Uterus (tissue), 4 donors: Measurements from ENCODE around the gene SMIM41. TPM values are rescaled to one million over a fixed set of nuclear protein-coding genes. Genes with fewer than 3 reads are reported as not detected.
A peak's percentile ranks its signal among the peaks of the same experiment; 100 is the strongest.

Experiments used
- DNase-seq, 2 donors: peaks; one replicate each; pipeline ENCODE4 v3.0.0-alpha.2; 2019 to 2020
- H3K27ac ChIP-seq, 2 donors: fragments of 200-600 bp; sonication (generic); 1 replicate in 1 of 2; 2 replicates in 1 of 2; pipeline ENCODE4 v1.5.1; 2016 to 2018
- H3K27me3 ChIP-seq, 2 donors: fragments of 200-600 bp; sonication (generic); one replicate each; pipeline ENCODE4 v1.5.1; 2018 to 2019; ENCODE audit warnings: control low read depth in 1 of 2
- H3K36me3 ChIP-seq, 2 donors: fragments of 200-600 bp; sonication (generic); one replicate each; pipeline ENCODE4 v1.5.1; 2019; ENCODE audit warnings: control low read depth in 1 of 2
- H3K4me1 ChIP-seq, 2 donors: fragments of 200-600 bp; sonication (generic); one replicate each; pipeline ENCODE4 v1.5.1; 2018 to 2019; ENCODE audit warnings: control low read depth in 1 of 2
- H3K4me3 ChIP-seq, 2 donors: fragments of 200-600 bp; sonication (generic); 1 replicate in 1 of 2; 2 replicates in 1 of 2; pipeline ENCODE4 v1.5.1; 2018 to 2019; ENCODE audit warnings: mild to moderate bottlenecking in 1 of 2
- H3K9me3 ChIP-seq, 2 donors: fragments of 200-600 bp; sonication (generic); one replicate each; pipeline ENCODE4 v1.5.1; 2019; ENCODE audit warnings: control low read depth in 1 of 2
- POLR2A ChIP-seq, 2 donors: fragments of 450-650 bp; IDR thresholded peaks; one replicate each; pipeline ENCODE4 v1.6.1; 2016; ENCODE audit warnings: antibody characterized with exemption in 2 of 2, mild to moderate bottlenecking in 1 of 2, moderate library complexity in 1 of 2
- intact Hi-C: fragments of 100-400 bp; cut with DNase I; formaldehyde crosslinking; loops from one replicate; pipeline ENCODE4 v1.15.1; 2023; ENCODE audit warnings: low total_unique reads
- total RNA-seq, 4 donors: library from RNA; depleted of rRNA in 3 of 4; stranded (reverse); fragments of >200 nt in 3 of 4; gene quantifications; one replicate each; pipeline versions ENCODE4 v1.1.0 to v1.2.4, GENCODE V29; 2014 to 2023
- TF ChIP-seq, protein P1 (sequence below), 4 experiments: fragments of 200-600 bp in 2 of 4; fragments of 450-650 bp in 2 of 4; sonication (generic) in 2 of 4; IDR thresholded peaks; one replicate each; pipeline ENCODE4 v1.5.1; 2016 to 2019; ENCODE audit warnings: antibody characterized with exemption in 4 of 4, mild to moderate bottlenecking in 2 of 4, moderate library complexity in 1 of 4
- donor health status: DM: yes; HTN: yes; CAD: no.

The SMIM41 gene
- total RNA-seq, 4 donors from 2014 or later: not detected

DNA sequence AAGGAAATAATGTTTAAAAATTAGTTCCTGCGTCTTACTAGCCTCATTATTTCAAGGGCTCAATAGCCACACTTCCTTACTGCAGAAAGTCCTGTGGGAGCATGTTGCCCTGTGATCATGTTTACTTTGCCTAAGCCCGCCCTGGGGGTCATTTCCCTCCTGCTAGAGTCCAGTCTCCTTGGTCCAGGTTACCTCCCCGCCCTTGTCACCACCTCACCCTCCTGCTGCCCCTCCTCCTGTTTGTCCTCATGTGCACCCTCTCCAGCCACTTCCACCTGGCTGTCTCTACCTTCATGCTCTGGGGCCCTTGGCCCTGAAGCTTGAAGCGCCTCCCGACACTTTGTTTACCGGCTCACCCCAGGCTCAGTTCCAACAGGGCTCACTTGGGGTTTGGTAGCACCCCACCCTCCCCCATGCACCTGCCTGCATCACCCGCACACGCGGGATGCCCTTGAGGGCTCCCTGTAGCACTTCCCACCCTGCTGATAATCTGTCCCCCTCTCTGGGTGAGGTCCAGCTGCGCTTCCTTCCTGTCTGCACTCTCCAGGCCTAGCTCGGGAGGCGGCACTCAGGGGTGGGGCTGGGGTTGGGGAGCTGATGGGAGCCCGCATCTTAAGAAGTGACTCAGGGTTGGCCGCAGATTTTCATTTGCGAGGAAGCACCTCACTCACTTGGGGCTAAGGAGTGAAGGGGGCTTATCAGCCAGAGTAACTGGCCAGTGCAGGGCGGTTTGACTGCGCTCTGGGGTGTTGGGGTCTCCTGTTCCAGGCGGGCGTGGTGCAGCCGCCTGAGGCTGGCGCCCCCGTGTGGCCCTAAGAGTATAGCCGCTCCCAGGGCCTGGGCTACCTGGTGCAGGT is 40.1 kb downstream of the SMIM41 start:
- DNase-seq: no peak
- Histone ChIP-seq H3K27ac (no peak overlapping the region), H3K4me3 (no peak overlapping the region), H3K27me3 (peaks cover 0 to 11% of the 10 kb centered on the region in 2 donors), H3K9me3 (no peaks in the 10 kb centered on the region), H3K36me3 (no peaks in the 10 kb centered on the region), H3K4me1 (no peaks in the 10 kb centered on the region)
- TF ChIP-seq, protein P1, sequence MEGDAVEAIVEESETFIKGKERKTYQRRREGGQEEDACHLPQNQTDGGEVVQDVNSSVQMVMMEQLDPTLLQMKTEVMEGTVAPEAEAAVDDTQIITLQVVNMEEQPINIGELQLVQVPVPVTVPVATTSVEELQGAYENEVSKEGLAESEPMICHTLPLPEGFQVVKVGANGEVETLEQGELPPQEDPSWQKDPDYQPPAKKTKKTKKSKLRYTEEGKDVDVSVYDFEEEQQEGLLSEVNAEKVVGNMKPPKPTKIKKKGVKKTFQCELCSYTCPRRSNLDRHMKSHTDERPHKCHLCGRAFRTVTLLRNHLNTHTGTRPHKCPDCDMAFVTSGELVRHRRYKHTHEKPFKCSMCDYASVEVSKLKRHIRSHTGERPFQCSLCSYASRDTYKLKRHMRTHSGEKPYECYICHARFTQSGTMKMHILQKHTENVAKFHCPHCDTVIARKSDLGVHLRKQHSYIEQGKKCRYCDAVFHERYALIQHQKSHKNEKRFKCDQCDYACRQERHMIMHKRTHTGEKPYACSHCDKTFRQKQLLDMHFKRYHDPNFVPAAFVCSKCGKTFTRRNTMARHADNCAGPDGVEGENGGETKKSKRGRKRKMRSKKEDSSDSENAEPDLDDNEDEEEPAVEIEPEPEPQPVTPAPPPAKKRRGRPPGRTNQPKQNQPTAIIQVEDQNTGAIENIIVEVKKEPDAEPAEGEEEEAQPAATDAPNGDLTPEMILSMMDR (IDR thresholded peaks at IDR 0.05): no peak
- intact Hi-C loops: no loop called here

GRCh38 chr12:52120951-52121823 is 41.7 kb downstream of the SMIM41 start:
- intact Hi-C loops: no loop called here
- H3K9me3 ChIP-seq: no peaks in the 10 kb centered on the region
- H3K27me3 ChIP-seq: peaks cover 0 to 11% of the 10 kb centered on the region in 2 donors
- H3K36me3 ChIP-seq: no peaks in the 10 kb centered on the region
- H3K4me1 ChIP-seq: no peaks in the 10 kb centered on the region
- no peak for DNase-seq
- no peak overlapping the region for H3K4me3 ChIP-seq
- no peak for TF ChIP-seq POLR2A (IDR thresholded peaks at IDR 0.05)
- TF ChIP-seq, protein P1 (IDR thresholded peaks at IDR 0.05): no peak
- no peak overlapping the region for H3K27ac ChIP-seq

DNA sequence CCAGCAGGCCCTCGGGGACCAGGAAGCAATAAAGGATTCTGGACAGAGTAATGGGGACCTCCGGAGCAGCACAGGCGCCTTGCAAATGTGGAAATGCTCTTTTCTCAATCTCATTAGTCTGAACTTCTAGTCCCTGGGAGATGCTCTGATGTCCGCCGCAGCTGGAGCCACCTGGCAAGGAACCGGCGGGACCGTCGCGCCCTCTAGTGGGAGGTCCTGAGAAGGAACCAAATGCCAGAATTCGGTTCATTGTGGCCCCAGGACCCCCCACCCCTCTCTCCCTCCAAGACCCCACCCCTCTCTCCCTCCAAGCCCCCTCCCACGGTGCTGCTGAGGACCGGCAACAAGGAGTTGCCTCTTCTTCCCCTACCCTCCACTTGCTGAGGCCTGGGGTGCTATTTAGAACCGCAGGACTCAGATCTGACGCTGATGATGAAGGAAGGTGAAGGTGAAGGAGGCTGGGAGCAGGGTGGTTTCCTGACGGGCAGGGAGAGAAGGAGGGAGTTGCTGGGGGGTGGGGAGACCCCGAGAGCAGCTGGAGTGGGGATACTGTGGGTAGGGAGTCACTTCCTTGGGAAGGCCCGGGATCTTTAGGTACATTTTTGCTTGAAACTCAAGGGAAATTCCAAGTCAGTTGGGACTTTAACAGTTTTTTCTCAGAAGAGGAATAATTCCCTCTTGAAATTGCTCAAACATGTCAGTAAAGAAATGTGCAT is 42.5 kb downstream of the SMIM41 start:
- no peak for DNase-seq
- H3K9me3 ChIP-seq: no peaks in the 10 kb centered on the region
- intact Hi-C loops: no loop called here

DNA sequence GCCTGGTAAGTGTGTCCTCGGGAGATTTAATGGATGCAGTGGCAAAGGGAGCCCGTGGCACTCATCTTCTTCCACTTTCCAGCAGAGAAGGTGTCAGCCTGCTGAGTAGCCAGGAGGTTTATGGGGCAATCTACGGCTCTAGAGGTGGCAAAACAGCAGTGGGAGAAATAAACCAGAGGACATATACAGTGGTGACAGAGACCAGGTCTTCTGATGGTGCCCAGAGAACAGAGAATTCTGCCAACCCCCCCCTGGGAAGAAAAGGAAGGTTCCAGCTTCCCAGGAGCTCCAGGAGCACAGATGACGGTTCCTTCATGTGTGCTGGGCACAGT is 43.0 kb downstream of the SMIM41 start:
- DNase-seq: no peak
- no peak for TF ChIP-seq POLR2A (IDR thresholded peaks at IDR 0.05)
- TF ChIP-seq, protein P1 (IDR thresholded peaks at IDR 0.05): no peak
- Histone ChIP-seq H3K27ac (no peak overlapping the region), H3K9me3 (no peaks in the 10 kb centered on the region), H3K4me1 (no peaks in the 10 kb centered on the region), H3K27me3 (peaks cover 0 to 11% of the 10 kb centered on the region in 2 donors), H3K36me3 (no peaks in the 10 kb centered on the region), H3K4me3 (no peak overlapping the region)
- intact Hi-C loops: no loop called here

More for the DNA sequence above, 42.5 kb downstream of the SMIM41 start:
- no peak overlapping the region for H3K27ac ChIP-seq
- H3K36me3 ChIP-seq: no peaks in the 10 kb centered on the region
- peaks cover 0 to 11% of the 10 kb centered on the region in 2 donors for H3K27me3 ChIP-seq
- H3K4me1 ChIP-seq: no peaks in the 10 kb centered on the region
- no peak overlapping the region for H3K4me3 ChIP-seq
- no peak for TF ChIP-seq POLR2A (IDR thresholded peaks at IDR 0.05)
- TF ChIP-seq, protein P1 (IDR thresholded peaks at IDR 0.05): peak; percentile 33 to 51 (median 48)
